Measurements from ENCODE around the gene LRRC26. TPM values are rescaled to one million over a fixed set of nuclear protein-coding genes. Genes with fewer than 3 reads are reported as not detected.

The LRRC26 gene
- total RNA-seq, 2 experiments from 2014 or later: not detected

- Mint-ChIP-seq H3K27ac (no peak overlapping the region), H3K9me3 (no peaks in the 10 kb centered on the region), H3K27me3 (no peaks in the 10 kb centered on the region), H3K36me3 (ENCODE audit: low read depth) (no peaks in the 10 kb centered on the region), H3K4me1 (peaks cover 3% of the 10 kb centered on the region), H3K4me3 (no peak overlapping the region)
- no peak for DNase-seq
- ChIA-PET CTCF (no interaction called here), POLR2A (no interaction called here)
These were observed 22.1 kb downstream of the LRRC26 start for GRCh38 chr9:137147793-137148160.

- Mint-ChIP-seq H3K4me3 (no peak overlapping the region), H3K27me3 (peaks cover 3% of the 10 kb centered on the region), H3K9me3 (no peaks in the 10 kb centered on the region), H3K36me3 (ENCODE audit: low read depth) (no peaks in the 10 kb centered on the region), H3K27ac (no peak overlapping the region), H3K4me1 (peaks cover 3% of the 10 kb centered on the region)
- ChIA-PET POLR2A (no interaction called here), CTCF (no interaction called here)
- DNase-seq: no peak
These were observed 22.6 kb downstream of the LRRC26 start for GRCh38 chr9:137147091-137147792.

- ChIA-PET POLR2A (no interaction called here), CTCF (no interaction called here)
- peaks cover 3% of the 10 kb centered on the region for H3K4me1 Mint-ChIP-seq
- no peak for DNase-seq
- no peaks in the 10 kb centered on the region for H3K36me3 Mint-ChIP-seq (ENCODE audit: low read depth)
- H3K4me3 Mint-ChIP-seq: no peak overlapping the region
- no peak overlapping the region for H3K27ac Mint-ChIP-seq
- no peaks in the 10 kb centered on the region for H3K9me3 Mint-ChIP-seq
- H3K27me3 Mint-ChIP-seq: peaks cover 7% of the 10 kb centered on the region
These were observed 23.3 kb downstream of the LRRC26 start for GRCh38 chr9:137146527-137146918.

GRCh38 chr9:137145731-137146526, 23.9 kb downstream of the LRRC26 start:
- DNase-seq: no peak
- ChIA-PET CTCF (no interaction called here), POLR2A (no interaction called here)
- Mint-ChIP-seq H3K9me3 (no peaks in the 10 kb centered on the region), H3K27ac (no peak overlapping the region), H3K4me3 (no peak overlapping the region), H3K36me3 (ENCODE audit: low read depth) (no peaks in the 10 kb centered on the region), H3K27me3 (peaks cover 9% of the 10 kb centered on the region), H3K4me1 (peaks cover 3% of the 10 kb centered on the region)

- Mint-ChIP-seq H3K4me3 (no peak overlapping the region), H3K27me3 (peaks cover 29% of the 10 kb centered on the region), H3K27ac (no peak overlapping the region), H3K4me1 (peaks cover 3% of the 10 kb centered on the region), H3K36me3 (ENCODE audit: low read depth) (no peaks in the 10 kb centered on the region), H3K9me3 (no peaks in the 10 kb centered on the region)
- ChIA-PET POLR2A (no interaction called here), CTCF (interaction anchor here (1.0 kb wide), 1 partner anchor 14 kb away, joined by 3 read pairs; no protein-coding TSS in a partner anchor)
- no peak for DNase-seq
These were observed 26.4 kb downstream of the LRRC26 start for GRCh38 chr9:137143459-137143858.

GRCh38 chr9:137141976-137142936, 27.6 kb downstream of the LRRC26 start:
- Mint-ChIP-seq H3K4me3 (no peak overlapping the region), H3K36me3 (ENCODE audit: low read depth) (no peaks in the 10 kb centered on the region), H3K9me3 (no peaks in the 10 kb centered on the region), H3K27me3 (peaks cover 41% of the 10 kb centered on the region), H3K27ac (no peak overlapping the region), H3K4me1 (peaks cover 5% of the 10 kb centered on the region)
- no peak for DNase-seq
- ChIA-PET CTCF (no interaction called here), POLR2A (no interaction called here)

- peaks cover 5% of the 10 kb centered on the region for H3K4me1 Mint-ChIP-seq
- no peaks in the 10 kb centered on the region for H3K9me3 Mint-ChIP-seq
- no peaks in the 10 kb centered on the region for H3K36me3 Mint-ChIP-seq (ENCODE audit: low read depth)
- H3K27me3 Mint-ChIP-seq: peaks cover 43% of the 10 kb centered on the region
- POLR2A ChIA-PET: no interaction called here
- no peak overlapping the region for H3K27ac Mint-ChIP-seq
- DNase-seq: no peak
- CTCF ChIA-PET: no interaction called here
- H3K4me3 Mint-ChIP-seq: no peak overlapping the region
These were observed 28.6 kb downstream of the LRRC26 start for GRCh38 chr9:137141050-137141810.

GRCh38 chr9:137140151-137141012, 29.5 kb downstream of the LRRC26 start:
- no peak for DNase-seq
- Mint-ChIP-seq H3K4me3 (no peak overlapping the region), H3K36me3 (ENCODE audit: low read depth) (no peaks in the 10 kb centered on the region), H3K27ac (no peak overlapping the region), H3K9me3 (no peaks in the 10 kb centered on the region), H3K27me3 (peaks cover 47% of the 10 kb centered on the region), H3K4me1 (peaks cover 5% of the 10 kb centered on the region)
- ChIA-PET POLR2A (interaction anchor here (1.3 to 1.9 kb wide), 2 partner anchors 11 to 49 kb away, joined by 4 to 12 read pairs; partner anchors contain the start of gene SSNA1), CTCF (no interaction called here)

- Mint-ChIP-seq H3K4me1 (peaks cover 5% of the 10 kb centered on the region), H3K27me3 (peaks cover 49% of the 10 kb centered on the region), H3K27ac (no peak overlapping the region), H3K4me3 (no peak overlapping the region), H3K36me3 (ENCODE audit: low read depth) (no peaks in the 10 kb centered on the region), H3K9me3 (no peaks in the 10 kb centered on the region)
- ChIA-PET POLR2A (interaction anchor here (1.3 to 1.9 kb wide), 2 partner anchors 10 to 49 kb away, joined by 4 to 12 read pairs; partner anchors contain the start of gene SSNA1), CTCF (no interaction called here)
- DNase-seq: no peak
These were observed 30.2 kb downstream of the LRRC26 start for GRCh38 chr9:137139468-137140150.

GRCh38 chr9:137138722-137139467, 31.0 kb downstream of the LRRC26 start, which contains the start of gene GRIN1:
GRIN1 (plus strand) TSS chr9:137139154; CDS start chr9:137139487, 333 bp downstream.
- Mint-ChIP-seq H3K4me1 (peaks cover 5% of the 10 kb centered on the region), H3K4me3 (no peak within 1 kb of the TSS), H3K27me3 (peaks cover 49% of the 10 kb centered on the region), H3K36me3 (ENCODE audit: low read depth) (no peaks in the 10 kb centered on the region), H3K9me3 (no peaks in the 10 kb centered on the region), H3K27ac (no peak within 1 kb of the TSS)
- peak; percentile 47 for DNase-seq
- ChIA-PET CTCF (no interaction called here), POLR2A (interaction anchor here (1.3 to 1.9 kb wide), 2 partner anchors 9 to 50 kb away, joined by 4 to 12 read pairs; partner anchors contain the start of gene SSNA1)
